Measurements from ENCODE around the gene SPATA31A6. TPM values are rescaled to one million over a fixed set of nuclear protein-coding genes. Genes with fewer than 3 reads are reported as not detected.
"Not testable (repeated sequence)": the region's sequence is repeated elsewhere in the genome, so short reads cannot be mapped to it uniquely, and the experiment has no call there.

The SPATA31A6 gene
- total RNA-seq: not detected

DNA sequence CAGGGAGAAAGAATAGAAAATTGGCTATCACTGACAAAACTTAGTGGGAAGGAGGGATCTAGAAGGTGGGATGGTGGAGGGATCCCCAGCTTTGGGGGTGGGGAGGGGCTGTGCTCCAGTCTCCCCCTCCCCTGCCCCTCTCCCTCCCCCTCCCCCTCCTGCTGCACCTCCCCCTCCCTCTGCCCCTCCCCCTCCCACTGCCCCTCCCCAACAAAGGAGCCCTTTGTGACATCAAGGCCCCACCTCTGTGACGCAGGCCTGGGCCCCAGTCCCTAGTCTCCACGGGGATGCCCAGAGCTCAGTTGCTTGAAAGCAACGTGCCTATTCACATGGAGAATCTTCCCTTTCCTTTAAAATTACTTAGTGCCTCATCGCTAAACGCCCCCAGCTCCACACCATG, at the start of gene SPATA31A6:
Gene SPATA31A6 (plus strand): TSS at position 301 of the 400 bp plus-strand sequence. CDS start 29 bp downstream, at position 330.
- not testable (repeated sequence) for ATAC-seq

DNA sequence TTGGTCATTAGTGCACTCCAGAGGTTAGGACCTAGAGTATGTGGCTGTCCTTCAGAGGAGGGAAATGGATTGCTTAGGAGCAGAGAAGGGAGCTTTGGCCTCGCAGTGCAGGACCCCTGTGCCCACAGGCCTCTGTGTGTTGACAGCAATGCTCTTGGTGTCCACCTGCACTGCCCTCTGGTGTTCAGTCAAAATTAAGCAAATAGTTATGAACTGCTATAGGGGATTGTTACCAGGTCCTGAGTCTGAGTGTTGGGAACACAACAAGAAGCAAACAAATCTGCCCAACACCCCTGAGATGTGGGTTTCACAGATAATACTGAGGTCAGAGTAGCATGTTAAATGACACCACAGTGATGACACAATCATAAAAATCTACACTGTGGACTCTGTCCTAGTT, 23.2 kb upstream of the SPATA31A6 start:
- not testable (repeated sequence) for ATAC-seq

DNA sequence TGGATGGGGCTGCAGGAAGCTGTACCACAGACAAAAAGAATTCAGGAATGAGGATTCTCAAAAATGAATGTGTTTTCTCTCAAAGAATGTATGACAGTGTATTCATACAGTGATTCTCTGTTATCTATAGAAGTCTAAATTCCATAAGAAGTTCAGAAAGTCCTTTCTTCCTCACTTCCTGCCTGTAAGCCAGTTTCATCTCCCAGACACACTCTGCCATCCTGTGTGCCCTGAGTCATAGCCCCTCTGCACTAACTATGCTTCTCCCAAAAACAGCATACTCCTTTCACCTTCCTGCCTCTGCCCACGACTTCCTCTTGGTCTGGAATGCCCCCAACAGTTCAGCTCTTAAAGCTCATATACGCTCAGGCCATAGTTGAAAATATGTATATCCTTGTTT, 36.4 kb downstream of the SPATA31A6 start:
- ATAC-seq: not testable (repeated sequence)

DNA sequence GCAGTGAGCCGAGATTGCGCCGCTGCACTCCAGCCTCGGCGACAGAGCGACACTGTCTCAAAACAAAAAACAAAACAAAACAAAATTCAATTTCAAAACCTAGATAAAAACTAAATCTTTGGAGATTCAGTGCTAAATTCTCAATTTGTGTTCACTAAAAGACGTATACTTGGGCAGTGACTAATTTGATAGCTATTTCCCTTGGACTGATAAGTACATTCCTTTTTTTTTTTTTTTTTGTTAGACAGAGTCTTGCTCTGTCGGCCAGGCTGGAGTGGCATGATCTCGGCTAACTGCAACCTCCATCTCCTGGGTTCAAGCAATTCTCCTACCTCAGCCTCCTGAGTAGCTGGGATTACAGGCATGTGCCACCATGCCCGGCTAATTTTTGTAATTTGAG, 39.8 kb downstream of the SPATA31A6 start:
- ATAC-seq: not testable (repeated sequence)

- ATAC-seq: not testable (repeated sequence)
These were observed 49.6 kb downstream of the SPATA31A6 start for GRCh38 chr9:42233031-42233430.

- ATAC-seq: not testable (repeated sequence)
These were observed 51.2 kb downstream of the SPATA31A6 start for GRCh38 chr9:42234610-42235009.

GRCh38 chr9:42235352-42235991, 52.0 kb downstream of the SPATA31A6 start:
- ATAC-seq: not testable (repeated sequence)

DNA sequence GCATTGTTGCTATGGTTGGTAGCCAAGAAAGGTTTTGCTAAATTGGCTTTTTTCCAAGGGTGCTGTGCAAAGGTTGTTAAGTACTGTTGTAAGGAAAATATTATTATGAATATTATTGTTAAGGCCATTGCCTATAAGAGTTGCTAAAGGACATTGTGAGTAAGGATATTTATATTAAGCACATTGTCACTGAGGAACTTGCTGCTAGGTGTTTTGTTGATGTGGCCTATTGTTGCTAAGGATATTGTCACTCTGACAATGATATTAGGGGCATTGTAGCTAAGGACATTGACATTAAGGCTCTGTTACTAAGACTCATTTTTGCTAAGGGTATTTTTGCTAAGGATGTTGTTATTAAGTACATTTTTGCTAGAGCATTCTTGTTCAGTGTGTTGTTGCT, 52.6 kb downstream of the SPATA31A6 start:
- not testable (repeated sequence) for ATAC-seq

GRCh38 chr9:42237381-42237780, 53.9 kb downstream of the SPATA31A6 start:
- ATAC-seq: not testable (repeated sequence)

- ATAC-seq: not testable (repeated sequence)
These were observed 55.4 kb downstream of the SPATA31A6 start for GRCh38 chr9:42238862-42239261.

Other genes starting within 250 kb of the SPATA31A6 start
- 10.4 TPM for gene CNTNAP3B, start 54.2 kb upstream of the SPATA31A6 start, total RNA-seq

Data from esophagus mucosa (tissue), 1 donor.